OCI-LY3 (cell line): ENCODE data around the gene PAPOLB.

ENCODE experiments used
- EZH2phosphoT487 ChIP-seq: fragments of 200-600 bp; shearing (Covaris generic); IDR thresholded peaks from 2 replicates; pipeline ENCODE4 v1.6.1; 2018; ENCODE audit warnings: antibody characterized with exemption, mixed run types, low read depth
- TF ChIP-seq, protein P1 (sequence below): fragments of 200-600, 300-600 bp; sonication (generic); IDR thresholded peaks from 2 replicates; pipeline ENCODE4 v1.5.1; 2014; ENCODE audit warnings: antibody characterized with exemption, low read length, low read depth

DNA sequence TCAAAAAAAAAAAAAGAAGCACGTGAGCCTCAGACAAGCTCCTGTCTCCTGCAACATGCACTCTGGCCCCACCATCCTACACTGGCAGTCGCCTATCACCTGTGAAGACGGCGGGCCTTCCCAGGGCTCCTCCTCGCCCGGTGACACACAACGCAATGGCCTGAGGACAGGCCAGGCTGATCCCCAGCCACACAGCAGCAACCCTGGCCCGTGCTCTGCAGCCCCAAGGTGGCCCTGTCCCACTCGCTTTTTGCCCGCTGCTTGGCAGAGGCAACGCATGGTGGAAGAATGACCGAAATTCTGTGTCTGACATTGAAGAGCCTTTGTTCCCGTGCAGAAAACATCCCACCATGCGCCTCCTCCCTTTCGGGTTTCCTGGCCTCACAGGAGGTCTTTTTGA, 13.6 kb upstream of the PAPOLB start:
- TF ChIP-seq, protein P1, sequence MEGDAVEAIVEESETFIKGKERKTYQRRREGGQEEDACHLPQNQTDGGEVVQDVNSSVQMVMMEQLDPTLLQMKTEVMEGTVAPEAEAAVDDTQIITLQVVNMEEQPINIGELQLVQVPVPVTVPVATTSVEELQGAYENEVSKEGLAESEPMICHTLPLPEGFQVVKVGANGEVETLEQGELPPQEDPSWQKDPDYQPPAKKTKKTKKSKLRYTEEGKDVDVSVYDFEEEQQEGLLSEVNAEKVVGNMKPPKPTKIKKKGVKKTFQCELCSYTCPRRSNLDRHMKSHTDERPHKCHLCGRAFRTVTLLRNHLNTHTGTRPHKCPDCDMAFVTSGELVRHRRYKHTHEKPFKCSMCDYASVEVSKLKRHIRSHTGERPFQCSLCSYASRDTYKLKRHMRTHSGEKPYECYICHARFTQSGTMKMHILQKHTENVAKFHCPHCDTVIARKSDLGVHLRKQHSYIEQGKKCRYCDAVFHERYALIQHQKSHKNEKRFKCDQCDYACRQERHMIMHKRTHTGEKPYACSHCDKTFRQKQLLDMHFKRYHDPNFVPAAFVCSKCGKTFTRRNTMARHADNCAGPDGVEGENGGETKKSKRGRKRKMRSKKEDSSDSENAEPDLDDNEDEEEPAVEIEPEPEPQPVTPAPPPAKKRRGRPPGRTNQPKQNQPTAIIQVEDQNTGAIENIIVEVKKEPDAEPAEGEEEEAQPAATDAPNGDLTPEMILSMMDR, result no peak
- TF ChIP-seq EZH2phosphoT487, result no peak
